ENCODE data around the gene DNM2.
"Not testable (repeated sequence)": the region's sequence is repeated elsewhere in the genome, so short reads cannot be mapped to it uniquely, and the experiment has no call there.

The DNM2 gene

GRCh38 chr19:10870501-10870954 is 152.6 kb downstream of the DNM2 start:
- no peak for DNase-seq

- peak; percentile 97 to 100 (median 99) for DNase-seq
These were observed 153.2 kb downstream of the DNM2 start, which contains the start of gene CARM1 for GRCh38 chr19:10870955-10871603. TSS of gene CARM1 (plus strand) at chr19:10871553. CDS start at chr19:10871703, 150 bp downstream.

GRCh38 chr19:10871711-10872545 is 154.0 kb downstream of the DNM2 start:
- peak in 3 of 5 experiments; percentile 11 to 56 (median 44) for DNase-seq

- peak in 2 of 5 experiments; percentile 8 to 19 for DNase-seq
These were observed 154.7 kb downstream of the DNM2 start for GRCh38 chr19:10872546-10873107.

- DNase-seq, result no peak
These were observed 156.1 kb downstream of the DNM2 start for GRCh38 chr19:10874024-10874423.

GRCh38 chr19:10876459-10877240 is 158.8 kb downstream of the DNM2 start:
- no peak for DNase-seq

GRCh38 chr19:10877608-10878007 is 159.7 kb downstream of the DNM2 start:
- DNase-seq, result not testable (repeated sequence)

- peak in 1 of 5 experiments; percentile 16 for DNase-seq
These were observed 160.4 kb downstream of the DNM2 start for GRCh38 chr19:10878253-10878652.
